NCI-H2196 (cell line): Measurements from ENCODE around the gene PLSCR4.
"Not testable (repeated sequence)": the region's sequence is repeated elsewhere in the genome, so short reads cannot be mapped to it uniquely, and the experiment has no call there.

Experiments
- DNase-seq: peaks from one replicate; lab custom pipeline; 2025; ENCODE audit not compliant: unreplicated experiment; lab: John Stamatoyannopoulos, UW

PLSCR4 gene, protein sequence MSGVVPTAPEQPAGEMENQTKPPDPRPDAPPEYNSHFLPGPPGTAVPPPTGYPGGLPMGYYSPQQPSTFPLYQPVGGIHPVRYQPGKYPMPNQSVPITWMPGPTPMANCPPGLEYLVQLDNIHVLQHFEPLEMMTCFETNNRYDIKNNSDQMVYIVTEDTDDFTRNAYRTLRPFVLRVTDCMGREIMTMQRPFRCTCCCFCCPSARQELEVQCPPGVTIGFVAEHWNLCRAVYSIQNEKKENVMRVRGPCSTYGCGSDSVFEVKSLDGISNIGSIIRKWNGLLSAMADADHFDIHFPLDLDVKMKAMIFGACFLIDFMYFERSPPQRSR

DNA sequence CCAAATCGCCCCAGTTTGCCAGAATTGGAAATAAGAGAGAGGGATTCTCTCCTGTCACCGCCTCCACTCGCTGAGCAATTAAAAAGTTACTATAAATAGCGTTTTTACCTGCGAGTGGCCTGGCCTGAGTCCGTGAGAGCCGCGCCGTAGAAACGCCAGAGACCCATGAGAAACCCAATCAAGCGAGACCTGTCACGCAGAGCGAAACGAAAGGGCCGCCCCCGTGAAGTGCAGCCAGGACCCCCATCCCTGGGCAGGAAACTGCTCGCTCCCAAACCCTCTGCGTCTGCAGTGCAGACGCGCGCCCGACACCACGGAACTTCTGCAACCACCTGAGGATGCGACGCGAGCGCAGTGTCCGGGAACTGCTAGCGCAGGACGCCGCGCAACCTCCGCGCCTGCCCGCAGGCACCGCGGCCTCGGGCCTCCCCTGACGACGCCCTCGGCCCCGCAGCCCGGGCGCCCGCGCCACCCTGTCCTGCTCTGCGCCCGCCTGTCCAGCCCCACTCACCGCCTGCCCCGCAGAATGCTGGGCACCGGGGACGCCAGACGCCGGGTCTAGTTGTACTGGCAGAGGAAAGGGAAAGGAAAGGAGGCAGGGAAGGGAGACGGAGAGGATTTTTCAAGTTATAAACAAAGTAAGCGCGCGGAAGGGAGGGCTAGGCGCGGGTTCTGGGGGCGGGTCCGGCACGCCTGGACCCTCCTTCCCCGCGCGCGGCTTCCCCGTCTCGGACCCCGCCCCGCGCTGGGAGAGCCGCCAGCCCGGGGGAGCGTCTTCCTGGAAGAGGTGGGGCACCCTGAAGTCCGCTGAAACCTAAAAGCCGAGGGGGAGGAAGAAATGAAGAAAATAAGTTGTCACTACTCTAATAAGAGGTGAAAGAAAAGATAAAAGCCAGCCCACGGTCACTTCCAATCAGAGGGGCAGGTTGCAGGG lies at the start of gene PLSCR4:
Gene PLSCR4, minus strand, starts transcription at position 657 of the 934 bp plus-strand sequence. CDS start 29,034 bp downstream, outside the sequence.
- no peak for DNase-seq

DNA sequence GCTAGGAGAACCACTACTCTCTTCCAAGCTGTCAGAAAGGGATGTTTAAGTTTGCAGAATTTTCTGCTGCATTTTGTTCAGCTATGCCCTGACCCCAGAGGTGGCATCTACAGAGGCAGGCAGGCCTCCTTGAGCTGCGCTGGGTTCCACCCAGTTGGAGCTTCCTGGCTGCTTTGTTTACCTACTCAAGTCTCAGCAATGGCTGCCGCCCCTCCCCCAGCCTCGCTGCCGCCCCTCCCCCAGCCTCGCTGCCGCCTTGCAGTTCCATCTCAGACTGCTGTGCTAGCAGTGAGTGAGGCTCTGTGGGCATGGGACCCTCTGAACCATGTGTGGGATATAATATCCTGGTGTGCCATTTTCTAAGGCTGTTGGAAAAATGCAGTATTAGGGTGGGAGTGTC lies 42.5 kb upstream of the PLSCR4 start:
- DNase-seq: not testable (repeated sequence)

DNA sequence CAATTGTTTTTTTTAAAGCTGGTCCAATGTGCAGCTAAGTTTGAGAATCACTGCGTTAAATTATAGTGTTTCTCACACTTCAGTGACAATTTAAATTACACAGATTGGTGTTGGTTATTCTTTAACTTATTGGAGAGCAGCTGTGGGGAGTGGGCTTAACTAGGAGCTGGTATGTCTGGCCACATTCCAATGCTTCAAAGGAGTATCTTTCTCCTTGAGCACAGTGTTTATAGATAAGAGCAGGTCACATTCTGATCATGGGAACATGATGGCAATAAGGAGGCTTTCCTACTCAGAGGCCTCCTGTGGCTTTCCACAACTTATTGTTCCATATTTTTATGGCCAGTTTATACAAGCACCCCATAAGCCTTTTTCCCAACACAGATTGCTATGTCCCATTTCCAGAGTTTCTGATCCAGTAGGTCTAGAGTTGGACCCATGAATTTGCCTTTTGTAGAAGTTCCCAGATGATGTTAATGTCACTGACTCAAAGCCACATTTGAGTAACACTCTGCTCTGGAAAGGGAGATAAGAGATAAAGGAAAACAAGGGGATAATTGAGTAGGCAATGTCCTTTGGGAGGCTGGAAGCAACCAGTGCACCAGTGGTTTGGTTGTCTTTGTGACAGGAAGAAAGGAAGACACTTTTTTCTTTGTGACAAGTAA lies 33.0 kb upstream of the PLSCR4 start:
- DNase-seq: no peak

DNA sequence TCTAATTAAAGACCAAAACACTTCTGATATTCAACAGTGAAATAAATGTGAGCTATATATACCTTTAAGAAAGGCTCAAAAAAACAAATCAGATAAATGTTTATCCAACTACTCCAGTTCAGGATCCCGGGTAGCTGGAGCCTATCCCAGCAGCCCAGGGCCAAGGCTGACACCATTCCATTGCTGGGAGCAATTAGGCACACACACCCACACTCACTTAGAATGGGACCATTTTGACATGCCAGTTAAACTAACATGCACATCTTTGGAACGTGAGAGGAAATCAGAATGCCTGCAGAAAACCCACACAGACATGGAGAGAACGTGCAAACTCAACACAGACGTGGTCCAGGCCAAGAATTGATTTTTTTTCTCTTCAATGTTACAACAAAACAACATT lies 30.0 kb upstream of the PLSCR4 start:
- DNase-seq: no peak

DNA sequence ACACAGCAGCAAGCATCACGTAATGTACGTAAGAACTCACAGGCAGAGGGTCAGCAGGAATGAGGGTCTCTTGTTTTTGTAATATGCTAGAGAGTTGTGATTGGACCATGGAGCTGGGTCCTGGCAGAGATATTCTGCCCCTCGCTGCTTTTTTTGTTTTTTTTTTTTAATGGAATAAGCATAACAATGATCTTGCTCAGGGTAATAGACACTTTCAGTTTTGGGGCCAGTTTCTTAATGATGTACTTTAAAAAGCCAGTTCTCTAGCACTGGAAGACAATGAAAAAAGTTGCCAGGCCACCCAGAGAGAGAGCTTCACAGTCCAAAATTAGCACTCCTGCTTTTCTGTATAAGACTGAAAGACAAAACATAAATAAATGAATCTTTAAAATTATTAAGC lies 29.0 kb upstream of the PLSCR4 start:
- no peak for DNase-seq

DNA sequence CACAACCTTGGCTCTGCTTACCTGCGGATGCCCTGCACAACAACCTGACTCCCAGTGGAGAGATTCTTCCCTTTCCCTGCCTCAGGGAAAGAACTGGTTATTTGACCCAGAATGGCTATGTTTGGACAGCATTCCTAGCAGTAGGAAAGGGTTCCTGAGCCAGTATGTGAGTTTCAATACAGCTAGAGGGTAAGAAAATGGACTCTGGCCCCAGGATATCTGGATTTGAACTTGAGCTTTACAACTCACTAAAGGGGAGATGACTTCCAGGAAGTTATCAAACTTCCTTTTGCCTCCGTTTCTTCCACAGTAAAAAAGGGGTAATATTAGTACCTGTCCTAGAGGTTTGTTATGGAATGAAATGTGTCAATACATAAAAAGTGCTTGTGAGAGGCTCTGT lies 28.1 kb upstream of the PLSCR4 start:
- DNase-seq: no peak

DNA sequence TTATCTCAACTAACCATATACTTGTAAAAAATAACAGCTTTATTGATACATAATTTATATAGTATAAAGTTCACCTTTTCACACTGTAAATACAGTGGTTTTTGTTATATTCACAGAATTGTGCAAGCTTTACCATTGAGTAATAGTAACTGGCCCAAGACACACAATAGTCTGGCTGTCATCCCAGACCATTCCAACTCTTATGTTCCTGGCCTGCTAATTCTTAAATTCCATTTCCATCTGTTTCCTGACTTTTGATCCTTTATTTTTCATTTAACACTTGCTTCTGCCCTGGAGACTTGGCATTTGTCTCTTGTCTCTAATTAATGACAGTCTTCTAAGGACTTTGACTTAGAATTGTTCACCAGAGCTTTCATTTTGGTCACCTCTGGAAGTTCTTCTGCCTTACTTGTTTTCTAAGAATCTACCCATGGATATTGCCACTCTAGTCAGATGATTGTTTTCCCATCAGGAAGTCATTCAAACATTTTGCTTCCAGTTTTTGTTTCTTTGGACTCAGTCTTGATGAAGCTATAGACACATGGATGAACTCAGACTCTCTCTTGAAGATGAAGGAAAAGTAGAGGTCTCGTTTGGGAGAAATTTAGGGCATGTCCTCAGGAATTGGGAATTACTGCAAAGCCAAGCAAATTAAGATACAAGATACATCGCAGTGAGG lies 27.2 kb upstream of the PLSCR4 start:
- DNase-seq: no peak

DNA sequence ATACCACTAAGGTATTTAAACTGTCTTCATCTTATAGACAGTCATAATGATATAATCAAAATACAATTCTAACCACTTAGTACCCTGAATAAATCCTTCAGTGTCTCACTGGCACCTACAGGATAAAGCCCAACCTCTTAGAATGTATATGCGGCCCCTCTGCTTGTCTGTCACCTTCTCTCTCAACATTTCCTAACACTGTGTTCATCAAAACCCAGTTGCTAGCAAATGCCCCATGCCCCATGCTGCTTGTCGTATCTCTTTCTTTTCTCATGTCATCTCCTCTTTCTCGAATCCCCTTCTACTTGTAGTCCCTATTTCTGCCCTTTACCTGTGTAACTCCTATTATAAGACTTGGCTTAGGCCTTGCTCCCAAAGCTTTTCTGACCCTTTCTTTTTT lies 24.6 kb upstream of the PLSCR4 start:
- DNase-seq: no peak

DNA sequence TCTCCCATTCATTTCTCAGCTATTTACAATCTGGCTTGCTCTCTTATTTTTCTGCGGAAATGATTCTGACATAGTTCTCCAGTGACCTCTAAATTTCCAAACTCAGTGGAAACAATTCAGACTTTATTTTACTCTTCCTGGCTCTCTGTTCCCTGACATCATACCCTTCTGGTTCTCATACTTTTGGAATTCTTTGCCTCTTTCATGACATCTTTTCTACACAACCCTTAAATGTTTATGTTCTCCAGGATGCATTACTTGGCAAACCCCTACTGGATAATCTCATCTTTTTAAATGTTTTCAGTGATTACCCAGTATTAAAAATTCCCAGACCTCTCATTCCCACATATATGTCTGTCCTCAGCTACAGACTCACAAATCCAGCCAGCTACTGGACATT lies 23.9 kb upstream of the PLSCR4 start:
- DNase-seq: no peak

DNA sequence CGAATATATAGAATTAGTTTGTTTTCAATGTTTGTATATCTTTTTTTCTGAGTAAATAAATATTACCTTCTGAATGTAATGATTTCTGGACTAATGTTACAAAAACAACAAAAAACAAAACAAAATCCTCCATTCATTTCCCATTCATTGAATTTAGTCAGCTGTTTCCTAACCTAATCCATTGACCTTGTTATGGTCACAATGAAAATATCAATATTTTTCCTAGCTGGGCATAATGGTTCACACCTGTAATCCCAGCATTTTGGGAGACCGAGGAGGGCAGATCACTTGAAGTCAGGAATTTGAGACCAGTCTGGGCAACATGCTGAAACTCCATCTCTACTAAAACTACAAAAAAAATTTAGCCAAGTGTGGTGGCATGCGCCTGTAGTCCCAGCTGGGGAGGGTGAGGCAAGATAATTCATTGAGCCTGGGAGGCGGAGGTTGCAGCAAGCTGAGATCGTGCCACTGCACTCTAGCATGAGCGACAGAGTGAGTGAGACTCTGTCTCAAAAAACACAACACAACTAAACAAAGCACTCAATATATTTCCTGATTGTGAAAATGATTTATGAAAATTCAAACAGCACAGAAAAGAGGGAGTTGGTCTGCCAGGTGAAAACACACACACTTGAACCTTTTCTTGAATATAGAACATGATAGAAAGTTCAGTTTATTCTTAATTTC lies 23.0 kb upstream of the PLSCR4 start:
- no peak for DNase-seq

DNA sequence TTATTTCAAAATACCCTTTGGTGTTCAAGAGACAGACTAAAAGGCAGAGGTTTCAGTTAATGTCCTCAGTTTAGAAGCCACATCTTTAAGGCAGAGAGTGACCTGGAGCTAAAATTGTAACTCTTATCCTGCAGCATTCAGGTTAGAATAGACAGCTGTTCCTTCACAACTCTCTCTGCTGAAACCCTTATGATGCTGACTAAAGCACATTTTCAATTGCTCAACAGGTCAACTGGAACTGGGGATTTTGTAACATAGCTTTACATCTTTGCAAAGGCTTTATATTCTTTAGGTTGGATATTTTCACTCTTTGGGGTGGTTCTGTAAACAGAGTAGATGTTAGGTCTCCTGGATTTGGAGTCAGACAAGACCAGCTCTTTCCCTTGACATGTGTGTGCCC lies 20.3 kb upstream of the PLSCR4 start:
- no peak for DNase-seq

DNA sequence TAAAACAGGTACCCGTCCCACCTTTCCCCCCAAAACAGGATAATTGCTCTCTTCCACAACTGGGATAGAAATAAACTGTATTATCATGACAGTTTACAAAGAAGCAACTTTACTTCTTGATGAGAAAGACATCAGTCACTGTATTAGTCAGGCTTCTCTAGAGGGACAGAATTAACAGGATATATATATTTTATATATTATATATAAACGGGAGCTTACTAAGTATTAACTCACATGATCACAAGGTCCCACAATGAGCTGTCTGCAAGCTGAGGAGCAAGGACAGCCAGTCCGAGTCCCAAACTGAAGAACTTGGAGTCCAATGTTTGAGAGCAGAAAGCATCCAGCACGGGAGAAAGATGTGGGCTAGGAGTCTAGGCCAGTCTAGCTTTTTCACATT lies 18.4 kb upstream of the PLSCR4 start:
- no peak for DNase-seq

DNA sequence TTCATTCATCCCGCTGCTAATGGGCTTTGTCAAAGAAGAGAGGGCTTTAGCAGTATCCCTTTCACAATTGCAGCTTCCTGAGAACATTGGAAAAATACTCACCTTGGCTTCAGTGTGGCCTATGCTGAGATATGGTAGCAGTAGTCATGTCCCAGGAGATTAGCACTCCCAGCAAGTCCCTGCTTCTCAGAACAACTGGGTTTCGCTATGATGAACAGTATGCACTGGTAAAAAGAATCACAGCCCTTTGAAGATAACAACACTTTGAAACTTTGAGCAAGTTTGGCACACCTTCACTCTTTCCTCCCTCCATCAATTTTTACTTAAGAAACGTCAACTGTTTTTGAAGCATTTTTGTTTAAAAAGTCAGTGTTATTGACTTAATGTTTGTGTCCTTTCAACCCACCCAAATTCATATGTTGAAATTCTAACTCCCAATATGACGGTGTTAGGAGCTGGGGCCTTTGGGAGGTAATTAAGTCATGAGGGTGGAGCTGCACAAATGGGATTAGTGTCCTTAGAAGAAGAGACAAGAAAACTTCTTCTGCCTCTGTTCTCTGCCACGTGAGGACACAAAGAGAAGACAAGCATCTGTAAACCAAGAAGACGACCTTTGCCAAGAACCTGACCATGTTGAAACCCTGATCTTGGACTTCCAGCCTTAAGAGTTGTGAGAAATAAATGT lies 17.8 kb upstream of the PLSCR4 start:
- no peak for DNase-seq

DNA sequence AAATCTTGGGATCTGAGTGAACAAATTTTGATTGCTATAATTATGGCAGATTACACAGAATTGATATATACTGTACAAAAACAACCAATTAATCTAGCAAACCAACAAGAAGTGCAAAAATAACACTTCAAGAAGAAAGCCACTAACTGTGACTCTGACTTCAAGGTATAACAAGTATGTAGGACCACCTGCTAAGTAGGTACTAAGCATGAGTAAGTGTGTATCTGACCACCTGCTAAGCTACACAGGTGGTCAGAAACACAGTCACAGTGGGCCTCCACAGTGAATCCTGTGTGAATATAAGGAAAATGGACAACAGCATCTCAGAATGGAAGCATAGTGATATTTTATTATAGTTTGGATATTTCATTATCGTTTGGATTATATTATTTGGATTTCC lies 14.8 kb upstream of the PLSCR4 start:
- DNase-seq: no peak

DNA sequence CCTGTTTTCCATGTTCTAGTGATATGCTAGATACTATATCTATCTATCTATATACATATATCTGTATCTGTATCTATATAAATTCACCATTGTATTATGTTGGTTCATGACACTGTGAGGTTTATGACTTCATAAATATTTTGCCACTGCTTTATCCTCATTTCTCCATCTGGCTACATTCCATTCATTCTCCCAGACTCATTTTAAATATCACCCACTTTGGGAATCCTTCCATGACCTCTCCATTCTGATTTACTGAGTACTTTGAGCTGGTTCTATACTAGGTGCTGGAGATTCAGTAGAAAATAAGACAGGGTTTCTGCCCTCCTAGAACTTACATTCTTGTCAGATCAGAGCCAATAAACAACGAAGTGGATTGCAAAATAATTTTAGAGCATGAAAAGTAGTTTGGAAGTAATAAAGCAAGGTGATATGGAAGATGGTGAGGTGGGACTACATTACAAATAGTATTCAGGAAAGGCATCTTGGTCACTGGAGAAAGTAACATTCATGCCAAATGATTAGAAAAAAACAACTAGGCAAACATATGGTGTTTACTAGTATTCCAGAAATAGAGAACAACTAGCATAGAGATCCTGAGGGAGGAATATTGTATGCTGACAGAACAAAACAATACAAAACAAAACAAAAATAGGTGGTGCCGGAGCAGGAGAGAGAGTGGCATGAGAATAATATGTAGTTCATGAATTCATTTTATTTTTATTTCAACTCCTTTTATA lies 11.6 kb upstream of the PLSCR4 start:
- no peak for DNase-seq

DNA sequence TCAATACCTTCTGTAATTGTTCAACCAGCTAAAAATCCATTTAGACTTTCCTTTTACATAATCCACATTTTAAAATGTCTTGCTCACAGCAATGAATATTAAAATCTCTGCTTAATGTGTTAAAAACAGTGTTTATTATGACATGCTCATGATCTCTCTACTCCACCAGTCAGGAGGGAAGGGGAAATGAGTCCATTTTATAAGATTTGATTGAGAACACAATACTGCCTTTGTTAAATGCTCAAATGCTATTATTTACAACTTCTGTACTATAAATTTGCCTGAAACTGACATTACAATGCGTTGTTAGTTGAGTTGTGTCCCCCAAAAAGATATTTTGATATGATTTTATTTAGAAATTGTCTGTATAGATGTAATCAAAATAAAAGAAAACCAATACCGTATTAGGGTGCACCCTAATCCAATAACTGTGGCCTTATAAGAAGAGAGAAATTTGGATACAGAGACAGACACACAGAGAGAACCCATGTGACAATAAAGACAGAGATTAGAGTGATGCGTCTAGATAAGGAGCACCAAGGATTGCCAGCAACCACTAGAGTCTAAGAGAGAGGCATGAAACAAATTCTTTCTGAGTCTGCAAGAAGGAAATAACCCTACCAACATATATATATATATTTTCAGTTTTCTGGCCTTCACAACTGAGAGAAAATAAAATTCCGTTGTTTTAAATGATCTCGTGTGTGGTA lies 9.1 kb upstream of the PLSCR4 start:
- DNase-seq: no peak

DNA sequence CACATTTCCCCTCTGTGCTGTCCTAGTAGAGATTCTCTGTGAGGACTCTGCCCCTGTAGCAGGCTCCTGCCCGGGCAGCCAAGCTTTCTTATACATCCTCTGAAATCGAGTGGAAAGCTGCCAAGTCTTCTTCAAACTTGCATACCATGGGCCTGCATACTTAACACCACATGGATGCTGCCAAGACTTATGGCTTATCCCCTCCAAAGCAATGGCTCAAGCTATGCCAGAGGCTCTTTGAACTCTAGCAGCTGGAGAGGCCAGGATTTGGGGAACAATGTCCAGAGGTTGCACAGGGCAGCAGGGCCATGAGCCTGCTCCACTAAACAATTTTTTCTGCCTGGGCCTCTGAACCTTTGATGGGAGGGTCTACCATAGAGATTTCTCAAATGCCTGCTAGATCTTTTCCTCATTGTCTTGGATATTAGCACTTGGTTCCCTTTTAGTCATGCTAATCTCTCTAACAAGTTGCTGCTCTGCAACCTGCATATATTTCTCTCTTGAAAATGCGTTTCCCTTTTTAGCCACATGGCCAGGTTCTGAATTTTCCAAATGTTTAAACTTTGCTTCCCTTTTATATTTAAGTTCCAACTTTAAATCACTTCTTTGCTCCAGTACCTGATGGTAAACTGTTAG lies 6.1 kb upstream of the PLSCR4 start:
- no peak for DNase-seq

DNA sequence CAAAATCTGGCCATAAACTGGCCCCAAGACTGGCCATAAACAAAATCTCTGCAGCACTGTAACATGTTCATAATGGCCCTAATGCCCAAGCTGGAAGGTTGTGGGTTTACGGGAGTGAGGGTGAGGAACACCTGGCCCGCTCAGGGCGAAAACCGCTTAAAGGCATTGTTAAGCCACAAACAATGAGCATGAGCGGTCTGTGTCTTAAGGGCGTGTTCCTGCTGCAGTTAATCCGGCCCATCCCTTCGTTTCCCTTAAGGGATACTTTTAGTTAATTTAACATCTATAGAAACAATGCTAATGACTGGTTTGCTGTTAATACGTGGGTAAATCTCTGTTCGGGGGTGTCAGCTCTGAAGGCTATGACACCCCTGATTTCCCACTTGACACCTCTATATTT lies 1.5 kb upstream of the PLSCR4 start:
- DNase-seq: not testable (repeated sequence)
